ENCODE measurements around the gene ZNF865. TPM values are rescaled to one million over a fixed set of nuclear protein-coding genes. Genes with fewer than 3 reads are reported as not detected.

Gene ZNF865
- total RNA-seq, 2 donors from 2014 or later, result 11.2 to 11.4 TPM

- Histone ChIP-seq H3K36me3 (no peaks in the 10 kb centered on the region), H3K9me3 (no peaks in the 10 kb centered on the region), H3K4me3 (peak overlapping the region; percentile 63 to 88), H3K27ac (peak overlapping the region; percentile 97 to 99), H3K27me3 (no peaks in the 10 kb centered on the region), H3K4me1 (peaks cover 0 to 49% of the 10 kb centered on the region in 2 donors)
- peak; percentile 91 to 97 for TF ChIP-seq CTCF (IDR thresholded peaks at IDR 0.05)
- peak; percentile 98 for DNase-seq (ENCODE audit: low spot score)
Observed at GRCh38 chr19:55653651-55654322, 48.3 kb downstream of the ZNF865 start.

GRCh38 chr19:55654323-55654867, 48.9 kb downstream of the ZNF865 start:
- no peaks in the 10 kb centered on the region for H3K27me3 ChIP-seq
- H3K4me3 ChIP-seq, result peak overlapping the region; percentile 63 to 88
- H3K4me1 ChIP-seq, result peaks cover 0 to 49% of the 10 kb centered on the region in 2 donors
- TF ChIP-seq CTCF (IDR thresholded peaks at IDR 0.05), result no peak
- H3K27ac ChIP-seq, result peak overlapping the region; percentile 97 to 99
- H3K9me3 ChIP-seq, result no peaks in the 10 kb centered on the region
- H3K36me3 ChIP-seq, result peaks cover 3% of the 10 kb centered on the region
- DNase-seq (ENCODE audit: low spot score), result peak; percentile 100

GRCh38 chr19:55654868-55655647, 49.6 kb downstream of the ZNF865 start, which contains the start of gene U2AF2:
U2AF2 (plus strand) TSS chr19:55655035; CDS start chr19:55655105, 70 bp downstream.
- peak; percentile 94 for DNase-seq (ENCODE audit: low spot score)
- Histone ChIP-seq H3K4me1 (peaks cover 0 to 53% of the 10 kb centered on the region in 2 donors), H3K27me3 (no peaks in the 10 kb centered on the region)

GRCh38 chr19:55655648-55656040, 50.2 kb downstream of the ZNF865 start:
- Histone ChIP-seq H3K27me3 (no peaks in the 10 kb centered on the region), H3K4me3 (peak overlapping the region; percentile 63 to 88), H3K4me1 (peaks cover 0 to 55% of the 10 kb centered on the region in 2 donors), H3K9me3 (no peaks in the 10 kb centered on the region), H3K27ac (peak overlapping the region; percentile 97 to 99), H3K36me3 (peaks cover 14% of the 10 kb centered on the region)
- TF ChIP-seq CTCF (IDR thresholded peaks at IDR 0.05), result no peak
- no peak for DNase-seq (ENCODE audit: low spot score)

More at GRCh38 chr19:55654868-55655647, 49.6 kb downstream of the ZNF865 start, which contains the start of gene U2AF2:
- Histone ChIP-seq H3K27ac (peak within 1 kb of the TSS; percentile 97 to 99), H3K9me3 (no peaks in the 10 kb centered on the region), H3K4me3 (peak within 1 kb of the TSS; percentile 63 to 88), H3K36me3 (peaks cover 8% of the 10 kb centered on the region)
- peak in 1 of 2 donors; percentile 16 for TF ChIP-seq CTCF (IDR thresholded peaks at IDR 0.05)

GRCh38 chr19:55656552-55656951, 51.1 kb downstream of the ZNF865 start:
- H3K4me3 ChIP-seq, result peak overlapping the region; percentile 63 to 88
- no peaks in the 10 kb centered on the region for H3K9me3 ChIP-seq
- H3K4me1 ChIP-seq, result peaks cover 0 to 55% of the 10 kb centered on the region in 2 donors
- H3K36me3 ChIP-seq, result peaks cover 23% of the 10 kb centered on the region
- DNase-seq (ENCODE audit: low spot score), result no peak
- H3K27me3 ChIP-seq, result no peaks in the 10 kb centered on the region
- no peak for TF ChIP-seq CTCF (IDR thresholded peaks at IDR 0.05)
- no peak overlapping the region for H3K27ac ChIP-seq
